ENCODE measurements around the gene NTM. TPM values are rescaled to one million over a fixed set of nuclear protein-coding genes. Genes with fewer than 3 reads are reported as not detected.

Gene NTM
- total and polyA plus RNA-seq, 2 of the 8 experiments (the other 6 are each of a cell fraction or from before 2014, with no cell fraction given): 13.4 to 20.0 TPM

DNA sequence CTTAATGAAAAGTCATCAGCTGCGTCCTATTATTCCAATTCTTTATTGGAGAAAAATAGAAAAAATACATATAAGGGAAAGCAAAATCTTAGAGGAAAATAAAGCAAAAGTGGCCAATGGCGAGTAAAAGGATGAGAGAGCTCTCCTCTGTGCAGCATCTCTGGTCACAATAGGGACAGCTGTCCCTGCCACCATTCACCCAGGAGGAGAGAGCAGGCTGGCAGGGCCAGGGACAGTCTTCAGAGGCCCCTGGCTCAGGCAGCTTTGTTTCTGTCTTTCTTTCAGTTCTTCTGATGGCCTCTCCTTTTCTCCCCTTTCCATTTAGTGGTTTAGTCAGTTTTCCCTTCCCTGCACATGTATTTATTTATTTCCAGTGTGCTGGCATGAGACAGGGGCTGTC lies 941.3 kb downstream of the NTM start:
- Histone ChIP-seq H3K14ac (ENCODE audit: insufficient read length) (no peak overlapping the region), H3K23ac (ENCODE audit: insufficient read length) (no peak overlapping the region), H2BK20ac (ENCODE audit: low read length) (no peak overlapping the region), H4K91ac (replicated peaks; ENCODE audit: insufficient read length, low read length) (no peak overlapping the region), H3K56ac (replicated peaks; ENCODE audit: insufficient read length, low read depth, low read length) (no peak overlapping the region), H3K27me3 (replicated peaks in 1 of 4; ENCODE audit: control insufficient read depth in 3 of 4, extremely low read depth in 1 of 4, insufficient read depth in 3 of 4, low read length in 3 of 4) (no peaks in the 10 kb centered on the region), H3K18ac (ENCODE audit: extremely low read depth, low read length) (no peak overlapping the region), H2BK5ac (ENCODE audit: low read depth, low read length) (no peak overlapping the region), H2BK15ac (ENCODE audit: low read length) (0 out of 2 replicates have a peak overlapping the region, but pooled peaks have one; percentile 66), H2BK12ac (ENCODE audit: low read depth, low read length) (no peak overlapping the region), H3K27ac (ENCODE audit: low read depth, low read length) (no peak overlapping the region), H3K4ac (replicated peaks; ENCODE audit: insufficient read length, low read depth, low read length) (no peak overlapping the region), H4K20me1 (replicated peaks in 1 of 2; ENCODE audit: control insufficient read depth in 1 of 2, insufficient read depth in 2 of 2, low read length in 2 of 2) (no peaks in the 10 kb centered on the region), H2AK5ac (ENCODE audit: low read depth, low read length) (no peak overlapping the region), H4K5ac (ENCODE audit: insufficient read length, low read depth, low read length) (no peak overlapping the region), H3K9ac (replicated peaks in 1 of 4; ENCODE audit: extremely low read depth in 1 of 4, low read depth in 3 of 4, low read length in 3 of 4) (0 out of 7 replicates have a peak overlapping the region, but pooled peaks of 1 of the 4 experiments have one; percentile 16), H3K79me2 (ENCODE audit: control insufficient read depth in 1 of 2, insufficient read depth in 2 of 2, low read length in 2 of 2) (no peaks in the 10 kb centered on the region), H3K4me1 (replicated peaks in 1 of 4; ENCODE audit: control insufficient read depth in 3 of 4, insufficient read depth in 4 of 4, low read length in 3 of 4) (no peaks in the 10 kb centered on the region; a peak in 1 of 7 replicates), H3K36me3 (ENCODE audit: control insufficient read depth in 2 of 4, insufficient read depth in 4 of 4, low read length in 3 of 4) (no peaks in the 10 kb centered on the region), H3K23me2 (ENCODE audit: low read depth, low read length) (no peaks in the 10 kb centered on the region), H2AFZ (ENCODE audit: low read length) (no peak overlapping the region), H2BK120ac (replicated peaks; ENCODE audit: low read depth, low read length) (no peak overlapping the region), H3K4me2 (ENCODE audit: insufficient read depth in 1 of 2, low read depth in 2 of 2, low read length in 2 of 2) (no peak overlapping the region), H3K9me3 (ENCODE audit: insufficient read depth in 2 of 2, low read depth in 1 of 2, low read length in 1 of 2) (no peaks in the 10 kb centered on the region), H3K4me3 (ENCODE audit: extremely low read depth in 1 of 4, insufficient read depth in 2 of 4, low read depth in 3 of 4, low read length in 4 of 4) (no peak overlapping the region), H4K8ac (ENCODE audit: extremely low read depth, insufficient read depth, low read length) (no peak overlapping the region), H3K79me1 (ENCODE audit: low read depth, low read length) (no peaks in the 10 kb centered on the region; the same call in 1 of the 2 replicates)
- DNase-seq (ENCODE audit: low read depth in 1 of 2, low spot score in 2 of 2) (no peak), FAIRE-seq (no peak)
- ChIA-PET CTCF (ENCODE audit: partially characterized antibody) (interaction anchor here (0.8 to 9.5 kb wide), 29 partner anchors 9 to 625 kb away, joined by 3 to 146 read pairs (median 4); no protein-coding TSS in a partner anchor), POLR2A (ENCODE audit: partially characterized antibody) (no interaction called here)
- WGBS, 2 experiments (ENCODE audit: extremely low coverage in 1 of 2, insufficient coverage in 1 of 2, insufficient read length in 1 of 2, insufficient replicate concordance in 2 of 2, low coverage in 1 of 2, low lambda C conversion rate in 2 of 2, missing lambda C conversion rate in 1 of 2): 89% methylated on average over 2 of the region's 2 CpGs; no CpG with 5 or more reads in 1 of the 2 experiments
- TF ChIP-seq BACH1 (IDR thresholded peaks at IDR 0.05; ENCODE audit: low read length) (no peak), MAFK (IDR thresholded peaks at IDR 0.05; ENCODE audit: low read depth, low read length) (no peak), HDAC2 (IDR thresholded peaks at IDR 0.05; ENCODE audit: borderline replicate concordance in 1 of 2, low read depth in 2 of 2, low read length in 2 of 2) (no peak), RAD21 (IDR thresholded peaks at IDR 0.05 in 1 of 2, conservative IDR thresholded peaks at IDR 0.05 in 1 of 2; ENCODE audit: low read depth in 2 of 2, low read length in 2 of 2) (no peak), FOSL1 (IDR thresholded peaks at IDR 0.05; ENCODE audit: insufficient read depth, low read depth, low read length) (no peak), EP300 (IDR thresholded peaks at IDR 0.05; ENCODE audit: borderline replicate concordance in 1 of 2, low read depth in 2 of 2, low read length in 2 of 2) (no peak), RNF2 (IDR thresholded peaks at IDR 0.05; ENCODE audit: borderline replicate concordance, low read depth, low read length, missing control alignments, poor library complexity, severe bottlenecking) (no peak), KDM1A (IDR thresholded peaks at IDR 0.05; ENCODE audit: borderline replicate concordance, low read length) (no peak), RXRA (IDR thresholded peaks at IDR 0.05; ENCODE audit: insufficient read depth, low read depth, low read length) (no peak), NANOG (IDR thresholded peaks at IDR 0.05; ENCODE audit: insufficient read depth, low read depth, low read length, poor library complexity, severe bottlenecking) (no peak), BCL11A (IDR thresholded peaks at IDR 0.05; ENCODE audit: low read depth in 2 of 2, low read length in 2 of 2) (no peak), SIX5 (IDR thresholded peaks at IDR 0.05; ENCODE audit: low read depth, low read length) (no peak), TCF12 (IDR thresholded peaks at IDR 0.05; ENCODE audit: low read depth, low read length) (no peak)
